Endodermal cell (in vitro differentiated cells): ENCODE measurements around the gene TMEM254. TPM values are rescaled to one million over a fixed set of nuclear protein-coding genes. Genes with fewer than 3 reads are reported as not detected.
"Not testable (repeated sequence)": the region's sequence is repeated elsewhere in the genome, so short reads cannot be mapped to it uniquely, and the experiment has no call there.

Source experiments
- DNase-seq: peaks from one replicate; pipeline ENCODE4 v3.0.0-alpha.2; 2017
- H3K27ac ChIP-seq: 2 replicates; pipeline ENCODE4 v1.5.1; 2013; ENCODE audit warnings: mild to moderate bottlenecking, low read depth, low read length, moderate library complexity
- H3K27me3 ChIP-seq: 2 replicates; pipeline ENCODE4 v1.6.1; 2013; ENCODE audit warnings: mild to moderate bottlenecking, low read length, moderate library complexity; ENCODE audit not compliant: insufficient read depth, control insufficient read depth, poor library complexity, severe bottlenecking
- H3K36me3 ChIP-seq: 2 replicates; pipeline ENCODE4 v1.7.0; 2013; ENCODE audit warnings: mild to moderate bottlenecking, low read length, moderate library complexity; ENCODE audit not compliant: control insufficient read depth, insufficient read depth
- H3K4me1 ChIP-seq: one replicate; pipeline ENCODE4 v1.7.0; 2013; ENCODE audit warnings: low read length; ENCODE audit not compliant: control insufficient read depth, insufficient read depth
- H3K4me3 ChIP-seq: 2 replicates; pipeline ENCODE4 v1.5.1; 2013; ENCODE audit warnings: mild to moderate bottlenecking, low read length, moderate library complexity
- H3K9ac ChIP-seq: 2 replicates; pipeline ENCODE4 v1.6.1; 2013; ENCODE audit warnings: mild to moderate bottlenecking, low read length, moderate library complexity; ENCODE audit not compliant: poor library complexity, severe bottlenecking; ENCODE audit errors: extremely low read depth
- H3K9me3 ChIP-seq: 2 replicates; pipeline ENCODE4 v1.6.1; 2013; ENCODE audit warnings: mild to moderate bottlenecking, low read length, moderate library complexity; ENCODE audit not compliant: control insufficient read depth
- H3K27ac Mint-ChIP-seq: 2 replicates; pipeline ENCODE4 v1.8.0; 2020; ENCODE audit warnings: mixed read lengths
- H3K27me3 Mint-ChIP-seq: 2 replicates; pipeline ENCODE4 v1.8.0; 2021; ENCODE audit warnings: mild to moderate bottlenecking, mixed read lengths; ENCODE audit not compliant: insufficient read depth
- H3K36me3 Mint-ChIP-seq: 2 replicates; pipeline ENCODE4 v1.8.0; 2020; ENCODE audit warnings: low read depth, mixed read lengths
- H3K4me1 Mint-ChIP-seq: 2 replicates; pipeline ENCODE4 v1.8.0; 2020; ENCODE audit warnings: mixed read lengths
- H3K4me3 Mint-ChIP-seq: 2 replicates; pipeline ENCODE4 v1.8.0; 2020; ENCODE audit warnings: mild to moderate bottlenecking, moderate library complexity, mixed read lengths
- H3K9me3 Mint-ChIP-seq: 2 replicates; pipeline ENCODE4 v1.8.0; 2020; ENCODE audit warnings: mild to moderate bottlenecking, mixed read lengths
- WGBS, 2 experiments: methylation state at CpG; one replicate each; pipeline versions ENCODE4 v1.1.5 to v1.1.7; 2013; ENCODE audit warnings: missing lambda C conversion rate in 2 of 2, mixed read lengths in 1 of 2; ENCODE audit not compliant: insufficient coverage in 1 of 2, insufficient read length in 1 of 2; 5-methylcytosine and 5-hydroxymethylcytosine counted together
- total RNA-seq, 2 donors: library from RNA; stranded (reverse); fragmentation: NEBNext Ultra II Directional in 1 of 2; extraction: Animal tissue kit (Norgen Biotek cat#: 25700) in 1 of 2; gene quantifications; 2 replicates in 1 of 2; 3 replicates in 1 of 2; pipeline ENCODE4 v1.2.1, GENCODE V29; 2021
- TF ChIP-seq, protein P1 (sequence below): fragments of 200-600 bp; sonication (generic); conservative IDR thresholded peaks from 2 replicates; pipeline ENCODE4 v1.5.0; 2021; ENCODE audit warnings: antibody characterized with exemption, mild to moderate bottlenecking

Gene TMEM254
- total RNA-seq, 2 donors from 2014 or later, result 31.5 to 31.9 TPM

DNA sequence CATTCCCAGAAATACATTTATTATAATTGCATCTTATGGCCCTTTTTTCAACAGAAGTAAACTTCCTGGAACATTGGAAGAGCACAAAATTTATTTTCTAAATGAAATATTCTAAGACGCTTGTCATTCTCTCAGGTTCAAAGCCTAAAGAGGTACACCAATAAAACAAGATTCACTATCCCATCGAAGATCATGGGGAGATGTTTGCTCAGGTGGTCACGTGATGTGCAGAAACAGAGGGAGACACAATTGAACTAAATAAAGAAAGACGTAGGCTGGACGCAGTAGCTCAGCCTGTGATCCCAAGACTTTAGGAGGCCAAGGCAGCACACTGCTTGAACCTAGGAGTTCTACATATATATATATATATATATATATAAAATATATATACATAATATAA lies 46.0 kb upstream of the TMEM254 start:
- H3K27ac ChIP-seq, result no peak overlapping the region
- H3K9me3 Mint-ChIP-seq, result peaks cover 3% of the 10 kb centered on the region
- H3K4me1 ChIP-seq, result no peaks in the 10 kb centered on the region
- H3K9ac ChIP-seq, result no peak overlapping the region
- H3K27me3 ChIP-seq, result no peaks in the 10 kb centered on the region
- peaks cover 2% of the 10 kb centered on the region for H3K27me3 Mint-ChIP-seq
- 72 to 91% methylated on average over 2 to 5 of the region's 5 CpGs for WGBS, 2 experiments
- no peak overlapping the region for H3K27ac Mint-ChIP-seq
- DNase-seq, result no peak
- no peaks in the 10 kb centered on the region for H3K36me3 ChIP-seq
- no peaks in the 10 kb centered on the region for H3K36me3 Mint-ChIP-seq
- H3K4me1 Mint-ChIP-seq, result no peaks in the 10 kb centered on the region
- H3K4me3 Mint-ChIP-seq, result no peak overlapping the region
- no peaks in the 10 kb centered on the region for H3K9me3 ChIP-seq
- TF ChIP-seq, protein P1, sequence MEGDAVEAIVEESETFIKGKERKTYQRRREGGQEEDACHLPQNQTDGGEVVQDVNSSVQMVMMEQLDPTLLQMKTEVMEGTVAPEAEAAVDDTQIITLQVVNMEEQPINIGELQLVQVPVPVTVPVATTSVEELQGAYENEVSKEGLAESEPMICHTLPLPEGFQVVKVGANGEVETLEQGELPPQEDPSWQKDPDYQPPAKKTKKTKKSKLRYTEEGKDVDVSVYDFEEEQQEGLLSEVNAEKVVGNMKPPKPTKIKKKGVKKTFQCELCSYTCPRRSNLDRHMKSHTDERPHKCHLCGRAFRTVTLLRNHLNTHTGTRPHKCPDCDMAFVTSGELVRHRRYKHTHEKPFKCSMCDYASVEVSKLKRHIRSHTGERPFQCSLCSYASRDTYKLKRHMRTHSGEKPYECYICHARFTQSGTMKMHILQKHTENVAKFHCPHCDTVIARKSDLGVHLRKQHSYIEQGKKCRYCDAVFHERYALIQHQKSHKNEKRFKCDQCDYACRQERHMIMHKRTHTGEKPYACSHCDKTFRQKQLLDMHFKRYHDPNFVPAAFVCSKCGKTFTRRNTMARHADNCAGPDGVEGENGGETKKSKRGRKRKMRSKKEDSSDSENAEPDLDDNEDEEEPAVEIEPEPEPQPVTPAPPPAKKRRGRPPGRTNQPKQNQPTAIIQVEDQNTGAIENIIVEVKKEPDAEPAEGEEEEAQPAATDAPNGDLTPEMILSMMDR, result no peak
- H3K4me3 ChIP-seq, result no peak overlapping the region

DNA sequence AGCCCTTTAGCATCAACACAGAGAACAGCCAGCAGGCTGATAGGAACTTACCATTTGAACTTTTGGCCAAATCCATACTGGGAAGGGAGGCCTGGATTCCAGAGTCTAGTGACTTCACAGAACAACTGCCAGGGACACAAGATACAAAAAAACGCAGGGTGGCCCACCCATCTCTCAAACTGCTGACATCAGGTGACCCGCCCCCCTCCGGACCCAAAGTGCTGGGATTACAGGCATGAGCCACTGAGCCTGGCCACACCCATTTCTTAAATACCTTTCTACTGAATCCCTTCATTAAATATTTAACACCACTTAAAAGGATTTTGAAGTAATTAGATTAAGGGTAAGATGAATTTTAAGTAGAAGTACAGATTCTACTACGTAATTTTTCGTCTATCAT lies 43.7 kb upstream of the TMEM254 start:
- H3K4me1 ChIP-seq, H3K36me3 Mint-ChIP-seq, H3K9ac ChIP-seq, H3K27ac ChIP-seq, H3K36me3 ChIP-seq, H3K4me1 Mint-ChIP-seq, H3K9me3 Mint-ChIP-seq, H3K4me3 Mint-ChIP-seq, H3K4me3 ChIP-seq, H3K9me3 ChIP-seq, H3K27ac Mint-ChIP-seq, H3K27me3 ChIP-seq, H3K27me3 Mint-ChIP-seq: not testable (repeated sequence)
- peak; percentile 59 for DNase-seq
- 60 to 89% methylated on average over 1 to 5 of the region's 5 CpGs for WGBS, 2 experiments

DNA sequence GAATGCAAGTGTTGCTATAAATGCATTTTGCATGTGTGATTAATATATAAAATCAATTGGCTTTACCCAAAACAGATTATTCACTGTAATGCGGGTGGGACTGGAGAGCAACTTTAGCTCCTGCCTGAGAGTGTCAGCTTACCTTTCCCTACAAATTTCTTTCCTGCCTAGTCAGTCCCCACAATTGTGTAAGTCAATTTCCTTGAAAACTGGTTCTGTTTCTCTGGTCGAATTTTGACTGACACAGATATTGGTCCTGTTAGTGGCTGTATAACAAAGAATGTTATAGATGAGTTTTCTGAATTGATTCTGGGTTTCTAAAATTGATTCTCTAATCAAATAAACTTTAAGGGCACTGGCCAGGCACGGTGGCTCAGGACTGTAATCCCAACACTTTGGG lies 43.0 kb upstream of the TMEM254 start:
- not testable (repeated sequence) for H3K36me3 ChIP-seq, H3K27ac Mint-ChIP-seq, H3K9me3 ChIP-seq, H3K9me3 Mint-ChIP-seq, H3K27me3 Mint-ChIP-seq, H3K36me3 Mint-ChIP-seq, H3K4me1 ChIP-seq, H3K4me3 Mint-ChIP-seq, H3K27ac ChIP-seq, H3K27me3 ChIP-seq, H3K9ac ChIP-seq, H3K4me3 ChIP-seq, H3K4me1 Mint-ChIP-seq
- WGBS, 2 experiments, result 90 to 100% methylated on average over 1 to 3 of the region's 3 CpGs
- peak; percentile 3 for DNase-seq

GRCh38 chr10:80036921-80037500 lies 41.5 kb upstream of the TMEM254 start:
- H3K9ac ChIP-seq, H3K27ac Mint-ChIP-seq, H3K27ac ChIP-seq, H3K4me3 Mint-ChIP-seq, H3K36me3 Mint-ChIP-seq, H3K27me3 Mint-ChIP-seq, H3K4me1 Mint-ChIP-seq, H3K36me3 ChIP-seq, H3K9me3 ChIP-seq, H3K4me3 ChIP-seq, H3K9me3 Mint-ChIP-seq, H3K4me1 ChIP-seq, H3K27me3 ChIP-seq: not testable (repeated sequence)
- DNase-seq, result peak; percentile 7
- 93 to 99% methylated on average over 5 of the region's 5 CpGs for WGBS, 2 experiments

GRCh38 chr10:80038226-80038625 lies 40.2 kb upstream of the TMEM254 start:
- H3K4me1 ChIP-seq, H3K4me3 ChIP-seq, DNase-seq, H3K27me3 ChIP-seq, H3K9me3 Mint-ChIP-seq, H3K4me1 Mint-ChIP-seq, H3K9me3 ChIP-seq, H3K36me3 ChIP-seq, H3K27me3 Mint-ChIP-seq, H3K9ac ChIP-seq, H3K27ac Mint-ChIP-seq, H3K4me3 Mint-ChIP-seq, H3K27ac ChIP-seq, H3K36me3 Mint-ChIP-seq: not testable (repeated sequence)
- 94 to 100% methylated on average over 1 of the region's 7 CpGs for WGBS, 2 experiments
